SIG-M5 treated with dmso at 0.1 percent for 504 hours (cell line): ENCODE data around the gene ZNF222.

Experiments
- DNase-seq: peaks from one replicate; lab custom pipeline; 2025; ENCODE audit not compliant: unreplicated experiment; lab: John Stamatoyannopoulos, UW

Gene ZNF222

GRCh38 chr19:44025217-44025936, at the start of gene ZNF222:
Gene ZNF222, plus strand, starts transcription at chr19:44025379. Its CDS starts 58 bp downstream, at chr19:44025437.
- DNase-seq, result peak; percentile 90

- DNase-seq, result no peak
Measured at GRCh38 chr19:43976732-43977131, 48.4 kb upstream of the ZNF222 start.

GRCh38 chr19:43983544-43983911, 41.7 kb upstream of the ZNF222 start:
- no peak for DNase-seq

DNA sequence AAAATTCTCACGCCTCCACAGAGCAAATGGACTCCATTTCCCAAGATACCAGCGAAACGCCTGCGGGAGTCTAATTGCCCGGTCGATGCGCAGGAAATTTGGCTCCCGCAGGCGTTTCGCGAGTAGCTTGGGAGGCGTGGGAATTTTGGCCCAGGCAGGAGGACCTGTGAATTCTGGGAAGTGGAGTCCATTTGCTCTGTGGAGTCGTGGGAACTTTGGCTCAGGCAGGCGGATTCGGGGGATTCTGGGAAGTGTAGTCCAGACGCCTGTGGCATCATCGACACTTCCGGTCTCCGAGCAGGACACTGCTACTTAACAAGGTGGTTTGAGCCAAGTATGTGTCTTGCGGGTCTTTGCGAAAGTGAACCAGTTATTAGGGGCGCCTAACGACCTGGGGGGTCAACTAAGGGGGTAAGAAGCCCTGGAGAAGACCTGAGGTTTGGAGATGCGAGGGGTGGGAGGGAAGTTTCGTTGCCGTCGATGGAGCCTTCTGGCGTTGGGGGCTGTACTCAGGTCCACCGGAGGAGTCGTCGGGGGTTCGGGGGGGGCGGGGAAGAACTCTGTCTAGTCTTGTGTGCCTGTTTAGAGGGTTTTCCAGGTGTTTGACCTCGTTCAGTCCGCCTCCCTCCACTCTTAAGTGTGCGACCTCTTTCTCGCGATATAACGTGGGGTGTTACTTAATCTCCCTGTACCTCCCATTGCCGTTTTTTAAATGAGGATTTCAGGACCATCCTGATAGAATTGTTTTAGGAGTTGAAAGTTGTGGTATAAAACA, 41.1 kb upstream of the ZNF222 start, which contains the start of gene ZNF155:
Gene ZNF155, plus strand, starts transcription at position 277 of the 775 bp plus-strand sequence. CDS start 4,356 bp downstream, outside the sequence.
- DNase-seq, result peak; percentile 89

GRCh38 chr19:43984687-43985000, 40.5 kb upstream of the ZNF222 start:
- DNase-seq, result no peak

DNA sequence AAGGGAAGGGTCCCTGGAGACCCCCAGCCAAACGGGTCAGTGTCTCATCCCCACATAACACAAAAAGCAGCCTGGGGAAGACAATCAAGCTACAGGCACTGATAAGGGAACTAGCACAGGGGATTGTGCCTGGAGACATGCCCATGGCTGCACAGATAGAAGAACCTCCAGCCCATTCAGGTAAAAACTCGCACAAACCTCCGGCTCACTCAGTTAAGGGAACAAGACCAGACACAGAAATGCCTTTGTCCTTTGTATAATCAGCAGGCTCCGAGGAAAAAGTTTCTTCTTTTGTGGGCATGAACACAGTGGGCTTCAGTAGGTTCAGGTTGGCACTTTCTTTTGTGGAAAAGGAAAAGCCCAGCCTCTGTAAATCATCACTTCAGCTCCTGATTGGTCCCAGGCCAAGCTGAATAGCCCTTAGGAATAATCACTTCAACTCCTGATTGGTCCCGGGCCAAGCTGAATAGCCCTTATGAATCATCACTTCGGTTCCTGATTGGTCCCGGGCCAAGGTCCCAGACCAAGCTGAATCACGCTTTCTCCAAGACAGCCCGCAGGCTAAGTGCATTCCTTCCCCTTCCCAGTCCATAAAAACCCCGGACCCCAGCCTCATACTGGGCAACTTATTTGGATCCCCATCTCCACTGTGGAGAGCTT, 27.4 kb upstream of the ZNF222 start:
- no peak for DNase-seq

GRCh38 chr19:44002212-44002565, 23.0 kb upstream of the ZNF222 start:
- DNase-seq, result no peak

DNA sequence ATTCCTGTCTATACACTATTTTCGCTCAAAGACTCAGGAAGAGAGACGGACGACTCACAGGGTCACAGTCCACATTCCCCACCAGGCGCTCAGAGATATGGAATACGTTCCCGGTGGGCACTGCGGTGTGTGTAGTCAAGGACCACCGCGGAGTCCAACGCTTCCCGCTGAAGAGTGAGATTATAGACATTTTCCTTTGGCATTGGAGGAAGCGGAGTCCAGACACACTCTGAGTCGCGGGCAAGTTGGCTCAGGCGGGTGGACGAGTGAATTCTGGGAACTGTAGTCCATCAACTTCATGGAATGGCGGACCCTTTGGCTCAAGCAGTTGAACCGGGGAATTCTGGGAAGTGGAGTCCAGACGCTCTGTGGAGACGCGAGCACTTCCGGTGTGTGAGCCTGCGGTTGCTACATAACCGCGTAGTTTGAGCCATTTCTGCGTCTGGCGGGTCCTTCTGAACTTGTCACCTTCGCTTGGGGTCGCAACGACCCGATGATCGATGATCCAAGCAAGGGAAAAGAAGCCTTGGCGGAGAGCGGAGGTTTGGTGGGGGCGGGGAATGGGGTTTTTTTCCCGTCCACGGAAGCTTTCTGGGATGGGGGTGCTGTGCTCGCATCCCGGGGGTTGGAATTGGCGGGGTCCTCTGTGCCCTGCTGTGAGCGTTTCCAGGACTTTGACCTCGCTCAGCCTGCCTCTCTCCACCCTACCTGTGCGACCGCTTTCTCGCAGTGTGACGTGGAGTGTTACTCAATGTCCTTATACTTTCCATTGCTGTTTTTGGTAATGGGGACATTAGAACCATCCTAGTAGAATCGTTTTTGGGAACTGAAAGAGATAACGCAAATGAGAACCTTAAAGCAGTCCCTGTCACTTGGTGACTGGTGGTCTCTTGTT, 22.4 kb upstream of the ZNF222 start, which contains the start of gene ZNF230:
Gene ZNF230, plus strand, starts transcription at position 392 of the 895 bp plus-strand sequence. CDS start 4,122 bp downstream, outside the sequence.
- DNase-seq, result peak; percentile 98

- DNase-seq, result peak; percentile 72
Measured at GRCh38 chr19:44003461-44004009, 21.6 kb upstream of the ZNF222 start.

DNA sequence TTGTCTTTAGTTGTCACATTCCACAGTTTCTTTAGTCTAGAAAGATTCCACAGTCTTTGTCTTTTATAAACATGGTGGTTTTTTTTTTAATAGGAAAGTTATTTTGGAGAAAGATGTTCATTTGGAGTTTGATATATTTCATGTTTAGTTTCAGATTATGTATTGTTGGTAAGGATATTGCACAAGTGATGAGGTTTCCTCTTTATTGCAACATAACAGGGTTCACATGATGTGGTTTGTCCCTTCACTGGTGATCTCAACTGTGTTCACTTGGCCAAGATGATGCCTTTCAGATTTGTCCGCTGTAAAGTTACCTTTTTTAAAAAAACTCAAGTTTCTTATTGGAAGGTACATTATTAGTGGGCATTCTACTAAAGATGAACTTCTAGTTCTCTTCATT, 19.2 kb upstream of the ZNF222 start:
- DNase-seq, result peak; percentile 58

DNA sequence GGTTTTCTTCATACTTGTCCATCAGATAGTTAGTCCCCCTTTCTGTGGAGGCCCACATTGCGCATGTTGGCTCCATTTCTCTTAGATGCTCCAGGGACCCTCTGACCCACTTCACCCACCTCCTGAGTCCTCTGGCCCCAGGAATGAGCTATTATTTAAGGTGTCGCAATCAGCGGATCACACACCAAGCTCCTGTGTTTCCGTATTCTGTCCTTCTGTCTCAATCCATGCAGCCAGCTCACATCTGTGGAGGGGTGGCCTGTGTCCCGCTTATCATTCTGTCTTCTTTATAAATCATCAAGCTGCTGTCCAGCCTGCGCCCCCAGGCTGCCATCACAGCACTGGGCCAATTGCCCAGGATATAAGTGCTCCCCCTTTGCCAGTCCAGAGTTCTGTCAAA, 17.7 kb upstream of the ZNF222 start:
- no peak for DNase-seq

GRCh38 chr19:44010468-44010867, 14.7 kb upstream of the ZNF222 start:
- DNase-seq, result no peak

GRCh38 chr19:44019498-44019897, 5.7 kb upstream of the ZNF222 start:
- no peak for DNase-seq

- no peak for DNase-seq
Measured at GRCh38 chr19:44021221-44021620, 4.0 kb upstream of the ZNF222 start.

DNA sequence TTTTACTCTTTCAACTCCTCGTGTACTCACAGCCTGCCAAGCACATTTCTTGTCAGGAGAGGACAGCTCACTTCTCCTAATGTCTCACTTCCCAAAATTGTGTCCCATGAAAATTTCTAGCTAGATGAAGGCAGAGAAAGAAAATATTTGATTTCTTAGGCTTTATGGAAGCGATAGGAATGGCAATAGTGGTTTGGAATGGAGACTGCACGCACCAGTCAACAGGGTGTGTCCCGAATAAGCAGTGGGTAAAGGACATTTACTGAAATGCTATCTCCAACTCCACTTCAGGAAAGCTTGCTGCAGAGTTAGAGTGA, 321 bp upstream of the ZNF222 start:
- no peak for DNase-seq

GRCh38 chr19:44026622-44027021, 1.4 kb downstream of the ZNF222 start:
- peak; percentile 35 for DNase-seq

DNA sequence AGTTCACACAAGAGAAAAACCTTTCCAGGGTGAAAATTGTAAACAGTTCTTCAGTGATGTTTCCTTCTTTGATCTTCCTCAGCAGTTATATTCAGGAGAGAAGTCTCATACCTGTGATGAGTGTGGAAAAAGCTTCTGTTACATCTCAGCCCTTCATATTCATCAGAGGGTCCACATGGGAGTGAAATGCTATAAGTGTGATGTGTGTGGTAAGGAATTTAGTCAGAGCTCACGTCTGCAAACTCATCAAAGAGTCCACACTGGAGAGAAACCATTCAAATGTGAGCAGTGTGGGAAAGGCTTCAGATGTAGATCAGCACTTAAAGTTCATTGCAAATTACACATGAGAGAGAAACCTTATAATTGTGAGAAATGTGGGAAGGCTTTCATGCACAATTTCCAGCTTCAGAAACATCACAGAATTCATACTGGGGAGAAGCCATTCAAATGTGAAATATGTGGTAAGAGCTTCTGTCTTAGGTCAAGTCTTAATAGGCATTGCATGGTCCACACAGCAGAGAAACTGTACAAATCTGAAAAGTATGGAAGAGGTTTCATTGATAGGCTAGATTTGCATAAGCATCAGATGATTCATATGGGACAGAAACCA, 6.9 kb downstream of the ZNF222 start:
- no peak for DNase-seq

GRCh38 chr19:44042147-44042546, 17.0 kb downstream of the ZNF222 start:
- DNase-seq, result no peak

DNA sequence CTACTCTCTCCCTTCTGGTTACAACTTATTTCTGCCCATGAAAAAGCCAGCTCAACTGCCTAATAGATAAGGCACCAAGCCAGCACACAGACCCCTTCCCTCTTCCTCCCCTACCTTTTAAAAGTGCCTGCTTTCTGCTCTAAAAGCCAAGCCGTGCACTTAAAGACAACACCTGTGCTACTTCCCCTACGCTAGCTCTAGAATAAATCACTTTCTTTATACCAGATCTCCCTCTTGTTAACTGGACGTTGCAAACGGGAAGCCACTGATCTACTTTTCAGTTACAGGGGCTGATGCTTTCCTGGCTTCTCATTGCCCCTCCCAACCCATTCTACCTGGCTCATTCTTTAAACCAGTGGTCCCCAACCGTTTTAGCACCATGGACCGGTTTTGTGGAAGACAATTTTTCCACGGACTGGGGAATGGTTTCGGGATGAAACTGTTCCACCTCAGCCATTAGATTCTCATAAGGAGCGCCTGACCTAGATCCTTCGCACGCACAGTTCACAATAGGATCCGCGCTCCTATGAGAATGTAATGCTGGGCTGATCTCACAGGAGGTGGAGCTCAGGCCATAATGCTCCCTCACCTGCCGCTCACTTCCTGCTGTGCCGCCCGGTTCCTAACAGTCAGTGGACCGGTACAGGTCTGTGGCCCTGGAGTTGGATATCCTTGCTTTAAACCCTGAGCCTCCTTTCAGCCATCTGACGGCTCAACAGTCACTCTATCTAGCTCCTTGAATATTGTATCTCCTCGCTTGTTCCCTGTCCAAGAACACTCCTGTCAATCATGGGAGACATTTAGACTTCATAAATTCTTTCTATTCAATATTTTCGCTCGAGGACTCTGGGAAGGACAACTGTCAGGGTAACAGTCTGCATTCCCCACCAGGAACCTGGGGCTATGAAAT, 25.8 kb downstream of the ZNF222 start:
- no peak for DNase-seq
